ENCODE measurements around the gene C1QA.

The C1QA gene

GRCh38 chr1:22612671-22613571, 23.5 kb upstream of the C1QA start:
- DNase-seq (ENCODE audit: low read depth): no peak

GRCh38 chr1:22613572-22613918, 22.9 kb upstream of the C1QA start:
- DNase-seq (ENCODE audit: low read depth): no peak

GRCh38 chr1:22613951-22614350, 22.5 kb upstream of the C1QA start:
- no peak for DNase-seq (ENCODE audit: low read depth)

- no peak for DNase-seq (ENCODE audit: low read depth)
These were observed 20.5 kb upstream of the C1QA start for GRCh38 chr1:22615886-22616285.

GRCh38 chr1:22616571-22616970, 19.9 kb upstream of the C1QA start:
- DNase-seq (ENCODE audit: low read depth): no peak

- DNase-seq (ENCODE audit: low read depth): no peak
These were observed 18.4 kb upstream of the C1QA start for GRCh38 chr1:22618056-22618455.

GRCh38 chr1:22619252-22619651, 17.2 kb upstream of the C1QA start:
- DNase-seq (ENCODE audit: low read depth): no peak

- DNase-seq (ENCODE audit: low read depth): no peak
These were observed 16.6 kb upstream of the C1QA start for GRCh38 chr1:22619798-22620197.

- no peak for DNase-seq (ENCODE audit: low read depth)
These were observed 14.7 kb upstream of the C1QA start for GRCh38 chr1:22621761-22622160.

GRCh38 chr1:22625262-22625925, 11.0 kb upstream of the C1QA start:
- DNase-seq (ENCODE audit: low read depth): no peak

- DNase-seq (ENCODE audit: low read depth): no peak
These were observed 9.9 kb upstream of the C1QA start for GRCh38 chr1:22626237-22627157.

GRCh38 chr1:22627331-22627730, 9.1 kb upstream of the C1QA start:
- DNase-seq (ENCODE audit: low read depth): no peak

- no peak for DNase-seq (ENCODE audit: low read depth)
These were observed 7.6 kb upstream of the C1QA start for GRCh38 chr1:22628698-22629444.

- DNase-seq (ENCODE audit: low read depth): no peak
These were observed 6.5 kb upstream of the C1QA start for GRCh38 chr1:22629886-22630285.

GRCh38 chr1:22633697-22634463, 2.5 kb upstream of the C1QA start:
- no peak for DNase-seq (ENCODE audit: low read depth)

GRCh38 chr1:22635436-22635835, 992 bp upstream of the C1QA start:
- DNase-seq (ENCODE audit: low read depth): no peak

GRCh38 chr1:22636927-22637326, 499 bp downstream of the C1QA start:
- no peak for DNase-seq (ENCODE audit: low read depth)

- DNase-seq (ENCODE audit: low read depth): no peak
These were observed 1.5 kb downstream of the C1QA start for GRCh38 chr1:22637907-22638445.

GRCh38 chr1:22638476-22639234, 2.2 kb downstream of the C1QA start:
- DNase-seq (ENCODE audit: low read depth): no peak

GRCh38 chr1:22639286-22639685, 2.9 kb downstream of the C1QA start:
- DNase-seq (ENCODE audit: low read depth): no peak

Data from T follicular helper cell (primary cell).